GM18508 (cell line): Measurements from ENCODE around the gene MED22.

ENCODE experiments used
- ATAC-seq: cut with Tn5 transposase; IDR thresholded peaks from one replicate; pipeline ENCODE4 v1.9.1; 2021; ENCODE audit warnings: moderate number of reproducible peaks; ENCODE audit not compliant: insufficient read depth, unreplicated experiment

MED22 gene

DNA sequence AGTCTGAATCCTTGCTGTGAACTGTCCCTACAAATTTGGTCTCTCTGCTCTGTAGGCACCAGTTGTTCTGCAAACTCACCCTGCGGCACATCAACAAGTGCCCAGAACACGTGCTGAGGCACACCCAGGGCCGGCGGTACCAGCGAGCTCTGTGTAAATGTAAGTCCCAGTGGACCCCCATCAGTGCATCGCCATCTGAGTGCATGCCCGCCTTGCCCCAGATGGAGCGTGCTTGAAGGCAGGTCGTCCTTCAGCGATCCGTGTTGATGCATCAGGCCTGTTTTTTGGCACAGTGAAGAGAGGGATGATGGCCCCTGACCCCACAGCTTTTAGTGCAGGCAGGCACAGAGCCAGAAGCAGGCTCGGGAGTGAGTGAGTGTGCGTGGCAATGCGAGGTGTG is 9.7 kb upstream of the MED22 start:
- ATAC-seq, result no peak

DNA sequence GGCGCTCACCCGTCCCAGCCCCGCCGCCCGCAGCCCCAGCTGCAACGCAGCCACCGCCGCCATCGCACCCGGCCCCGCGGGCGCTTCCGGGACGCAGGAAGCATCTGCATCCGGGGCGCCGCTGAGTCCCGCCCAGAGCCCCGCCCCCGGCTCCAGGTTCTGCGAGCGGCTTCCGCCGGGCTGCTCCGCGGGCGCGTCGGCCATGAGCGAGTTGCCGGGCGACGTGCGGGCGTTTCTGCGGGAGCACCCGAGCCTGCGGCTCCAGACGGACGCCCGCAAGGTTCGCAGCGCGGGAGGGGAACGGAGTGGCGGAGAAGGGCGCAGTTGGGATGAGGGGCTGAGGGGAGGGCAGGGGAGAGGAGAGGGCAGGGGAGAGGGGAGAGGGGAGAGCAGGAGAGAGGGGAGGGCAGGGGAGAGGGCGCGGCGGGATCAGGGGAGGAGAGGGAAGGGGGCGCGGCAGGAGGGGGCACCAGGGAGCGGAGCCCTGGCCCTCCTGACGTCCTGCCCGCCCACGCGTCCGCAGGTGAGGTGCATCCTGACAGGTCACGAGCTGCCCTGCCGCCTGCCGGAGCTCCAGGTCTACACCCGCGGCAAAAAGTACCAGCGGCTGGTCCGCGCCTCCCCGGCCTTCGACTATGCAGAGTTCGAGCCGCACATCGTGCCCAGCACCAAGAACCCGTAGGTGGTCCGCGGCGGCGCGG is 8.6 kb upstream of the MED22 start, which contains the start of the genes SURF1 and SURF2:
Gene SURF1, minus strand, starts transcription at position 97 of the 701 bp plus-strand sequence. Its CDS starts 34 bp downstream, at position 63.
Gene SURF2, plus strand, starts transcription at position 160 of the 701 bp plus-strand sequence. Its CDS starts 43 bp downstream, at position 203.
- no peak for ATAC-seq

DNA sequence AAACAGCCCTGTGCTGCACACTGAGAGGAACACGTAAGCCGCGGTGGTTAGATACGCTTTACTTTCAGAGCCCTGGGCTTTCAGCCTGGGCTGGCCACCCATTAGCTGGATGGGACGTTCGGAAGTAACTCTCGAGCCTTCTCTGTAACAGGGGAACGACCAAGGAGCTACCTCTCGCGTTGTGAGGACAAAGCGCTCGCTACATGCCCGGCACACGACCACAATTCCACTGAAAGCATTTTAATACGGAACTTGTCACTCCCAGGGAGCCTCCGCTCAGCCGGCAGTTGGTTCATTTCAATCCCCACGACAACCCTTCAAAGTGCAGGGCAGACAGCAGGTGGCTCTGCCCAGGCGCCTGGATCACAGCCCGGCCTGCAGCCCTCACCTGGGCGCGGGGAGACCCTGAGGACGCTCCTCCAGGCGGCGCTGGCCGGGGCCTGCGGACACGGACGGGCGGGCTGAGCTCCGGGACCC is 8.0 kb upstream of the MED22 start:
- ATAC-seq, result no peak

DNA sequence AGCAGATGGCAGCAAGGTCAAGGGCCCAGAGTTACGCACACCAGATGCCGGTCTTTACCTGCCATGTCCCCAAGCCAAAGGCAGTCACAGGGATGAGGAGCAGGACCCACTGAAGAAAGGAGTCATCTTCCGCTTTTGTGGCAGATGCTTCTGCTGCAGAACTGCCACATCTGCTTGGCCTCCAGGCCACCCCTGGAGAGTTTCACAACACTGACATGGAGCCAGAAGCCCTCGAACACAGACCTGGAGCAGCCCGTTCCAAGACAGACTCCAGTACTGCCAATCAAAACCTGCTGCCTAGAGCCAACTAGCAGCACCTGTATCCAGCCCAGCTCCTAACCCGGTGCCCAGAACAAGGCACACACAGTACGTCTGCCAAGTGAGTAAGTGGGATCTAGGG is 6.8 kb upstream of the MED22 start:
- no peak for ATAC-seq

DNA sequence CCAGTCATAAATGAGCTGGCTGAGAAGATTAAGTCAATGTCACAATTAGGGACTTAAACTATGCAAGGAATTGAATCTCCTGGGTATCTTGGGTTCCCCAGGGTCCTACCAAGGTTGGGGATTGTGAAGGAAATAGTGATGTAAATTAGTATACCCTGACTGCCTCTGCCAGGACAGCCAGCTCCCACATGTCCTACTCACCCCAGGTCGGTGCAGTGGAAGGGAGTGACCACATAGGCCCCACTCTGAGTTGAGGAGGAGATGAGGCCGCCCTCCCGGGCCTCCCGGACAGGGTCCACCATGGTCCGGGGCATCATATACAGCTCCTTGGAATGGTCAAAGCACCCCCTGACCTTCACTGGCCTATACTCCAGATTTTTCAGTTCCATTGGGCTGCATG is 5.6 kb upstream of the MED22 start:
- ATAC-seq, result no peak

DNA sequence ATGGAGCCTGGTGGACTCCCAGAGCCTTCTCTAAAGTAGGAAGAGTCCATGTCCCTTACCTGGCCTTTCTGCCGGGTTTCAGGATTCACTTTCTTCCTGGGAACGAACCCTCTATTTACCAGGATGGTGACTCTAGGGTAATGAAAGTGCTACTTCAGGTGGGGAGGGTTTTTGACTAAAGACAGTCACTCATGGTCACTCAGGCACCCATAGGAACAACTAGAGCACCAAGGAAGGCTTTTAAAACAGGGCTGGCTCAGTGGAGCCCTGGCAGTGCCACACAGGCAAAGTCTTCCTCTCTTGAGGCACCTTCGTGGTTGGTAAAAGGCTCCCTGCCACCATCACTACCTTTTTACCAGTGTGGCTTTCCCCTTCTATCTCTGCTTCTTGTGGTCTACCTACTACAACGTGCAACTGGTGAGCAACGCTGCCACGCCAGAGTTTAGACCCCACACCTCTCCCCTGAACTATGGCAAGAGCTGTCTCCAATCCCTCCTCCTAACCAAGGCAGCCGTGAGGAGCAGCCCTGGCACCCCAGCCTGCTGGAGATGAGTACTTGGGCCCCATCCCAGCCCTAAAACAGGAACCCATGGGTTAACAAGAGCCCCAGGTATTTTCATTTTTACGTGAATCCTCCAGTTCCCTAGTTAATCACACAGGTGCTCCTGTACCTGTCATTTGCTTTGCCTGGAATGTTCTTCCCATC is 4.9 kb upstream of the MED22 start:
- ATAC-seq, result no peak

DNA sequence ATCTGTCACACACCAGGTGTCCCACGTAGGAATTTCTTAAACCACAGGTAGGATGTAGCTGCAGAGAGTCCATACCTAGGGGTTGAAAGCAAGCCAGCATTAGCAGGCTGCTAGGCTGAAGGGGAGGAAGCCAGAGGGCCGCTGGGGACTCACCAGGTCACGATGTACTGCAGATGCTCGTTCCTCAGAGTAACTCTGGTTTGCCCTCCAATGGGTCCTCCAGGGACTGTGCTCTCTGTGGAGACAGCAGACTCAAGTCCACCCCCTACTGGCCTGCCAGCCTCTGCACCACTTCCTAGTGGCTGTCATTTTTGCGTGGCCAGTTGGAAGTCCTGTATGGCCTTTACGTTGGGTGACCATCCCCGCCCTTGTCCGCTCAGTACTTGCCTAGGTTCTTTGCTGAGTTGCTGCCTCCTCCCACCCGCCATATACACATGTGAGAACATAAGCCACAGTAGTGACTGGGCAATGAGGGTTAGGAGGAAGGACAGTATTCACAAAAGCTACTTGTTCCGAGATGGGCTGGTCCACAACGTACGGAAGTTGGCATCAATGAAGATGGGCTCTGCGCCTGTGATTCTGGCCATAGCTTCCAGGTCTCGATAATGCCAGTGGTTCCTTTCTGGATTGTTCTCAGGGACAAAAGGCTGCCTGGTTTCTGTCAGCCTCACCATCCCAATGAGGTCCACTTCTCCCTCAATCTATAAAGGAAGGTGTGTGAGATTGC is 4.1 kb upstream of the MED22 start:
- no peak for ATAC-seq

DNA sequence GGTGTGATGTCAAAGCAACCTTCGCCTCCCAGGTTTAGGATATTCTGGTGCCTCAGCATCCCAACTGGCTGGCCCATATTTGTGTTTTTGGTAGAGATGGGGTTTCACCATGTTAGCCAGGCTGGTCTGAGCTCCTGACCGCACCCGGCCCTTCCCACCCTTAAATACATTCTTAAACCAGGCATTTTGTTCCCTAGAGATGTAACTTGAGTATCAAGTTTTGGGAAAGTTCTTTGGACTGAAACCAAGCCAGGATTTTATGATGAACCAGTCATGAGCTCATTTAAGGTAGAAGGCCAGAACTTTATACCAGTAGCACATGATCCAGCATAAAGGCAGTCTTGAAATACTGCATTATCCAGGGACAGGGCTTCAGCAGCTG is 3.6 kb upstream of the MED22 start:
- ATAC-seq, result no peak

DNA sequence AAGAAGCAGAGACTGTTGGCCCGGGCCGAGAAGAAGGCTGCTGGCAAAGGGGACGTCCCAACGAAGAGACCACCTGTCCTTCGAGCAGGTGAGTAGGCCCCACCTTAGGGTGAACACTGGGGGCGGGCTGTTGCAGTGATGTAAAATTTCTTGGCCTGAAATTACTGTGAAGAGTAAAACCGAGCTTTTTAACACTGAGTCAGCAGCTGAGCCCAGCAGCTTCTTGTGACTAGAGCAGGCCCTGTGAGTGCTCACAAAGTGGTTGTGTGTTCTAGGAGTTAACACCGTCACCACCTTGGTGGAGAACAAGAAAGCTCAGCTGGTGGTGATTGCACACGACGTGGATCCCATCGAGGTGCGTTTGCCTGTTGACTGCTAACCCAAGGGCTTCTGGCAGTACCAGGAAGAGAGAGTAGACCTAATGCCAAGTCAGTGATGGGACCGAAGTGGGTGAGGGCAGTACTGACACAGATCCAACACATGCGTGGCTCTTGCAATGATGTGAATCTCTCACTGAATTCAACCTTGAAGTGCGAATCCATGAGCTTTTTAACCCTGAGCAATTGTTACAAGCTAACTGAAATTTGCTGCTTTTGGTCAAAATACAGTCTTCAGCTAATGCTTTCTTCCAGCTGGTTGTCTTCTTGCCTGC is 2.2 kb upstream of the MED22 start:
- ATAC-seq, result no peak

DNA sequence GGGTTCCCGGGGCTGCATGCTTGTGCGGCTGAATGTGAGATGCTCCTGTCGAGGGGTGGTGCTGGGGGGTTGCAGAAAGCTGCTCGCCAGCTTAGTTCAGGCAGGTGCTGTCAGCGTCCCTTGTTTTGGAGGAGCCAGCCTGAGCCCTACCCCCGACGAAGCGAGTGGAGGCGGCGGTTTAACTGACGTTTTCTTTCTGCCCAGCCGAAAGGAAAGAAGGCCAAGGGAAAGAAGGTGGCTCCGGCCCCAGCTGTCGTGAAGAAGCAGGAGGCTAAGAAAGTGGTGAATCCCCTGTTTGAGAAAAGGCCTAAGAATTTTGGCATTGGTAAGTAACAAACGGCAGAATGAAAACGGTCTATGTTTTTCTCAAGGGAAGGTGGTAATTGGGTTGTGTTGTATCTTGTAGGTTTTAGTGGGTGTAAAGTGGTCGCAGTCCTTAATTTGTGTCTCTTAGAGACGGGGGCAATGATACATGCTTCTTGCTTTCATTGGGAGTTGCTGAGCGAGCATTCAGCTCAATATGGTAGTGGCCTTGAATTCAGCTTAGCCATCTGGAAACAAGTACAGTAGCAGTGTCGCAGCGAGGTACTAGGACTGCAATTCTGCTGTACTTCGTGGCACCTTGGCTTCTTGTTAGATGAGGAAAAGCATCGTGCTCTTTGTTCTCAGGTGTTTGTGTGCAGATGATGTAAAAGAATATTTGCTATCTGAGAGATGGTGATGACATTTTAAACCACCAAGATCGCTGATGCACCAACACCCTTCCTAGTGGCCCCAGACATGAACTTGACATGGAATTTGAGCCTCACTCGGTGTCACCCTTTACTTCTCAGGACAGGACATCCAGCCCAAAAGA is 1.0 kb upstream of the MED22 start:
- no peak for ATAC-seq

DNA sequence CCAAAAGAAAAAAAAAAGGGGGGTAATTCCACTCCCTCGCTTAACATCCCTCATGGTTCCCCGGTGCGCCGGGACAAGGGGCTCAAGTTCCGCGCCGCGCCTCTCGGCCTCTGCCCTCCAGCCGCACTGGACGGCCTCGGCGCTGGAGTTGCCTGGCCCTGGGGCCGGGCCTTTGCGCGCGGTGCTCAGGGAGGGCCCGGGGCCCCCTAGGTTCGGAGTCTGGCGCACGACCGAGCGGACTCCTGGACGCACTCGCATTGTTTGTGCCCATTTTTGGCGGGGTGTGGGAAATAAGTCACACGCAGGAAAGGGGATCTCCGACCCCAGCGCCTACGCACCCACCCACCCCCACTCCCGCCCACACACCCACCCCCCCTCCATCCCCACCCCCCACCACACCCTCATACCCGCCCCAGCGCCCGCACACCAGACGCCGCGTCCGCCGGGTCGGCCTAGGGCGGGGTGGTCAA is 381 bp downstream of the MED22 start:
- ATAC-seq, result no peak

DNA sequence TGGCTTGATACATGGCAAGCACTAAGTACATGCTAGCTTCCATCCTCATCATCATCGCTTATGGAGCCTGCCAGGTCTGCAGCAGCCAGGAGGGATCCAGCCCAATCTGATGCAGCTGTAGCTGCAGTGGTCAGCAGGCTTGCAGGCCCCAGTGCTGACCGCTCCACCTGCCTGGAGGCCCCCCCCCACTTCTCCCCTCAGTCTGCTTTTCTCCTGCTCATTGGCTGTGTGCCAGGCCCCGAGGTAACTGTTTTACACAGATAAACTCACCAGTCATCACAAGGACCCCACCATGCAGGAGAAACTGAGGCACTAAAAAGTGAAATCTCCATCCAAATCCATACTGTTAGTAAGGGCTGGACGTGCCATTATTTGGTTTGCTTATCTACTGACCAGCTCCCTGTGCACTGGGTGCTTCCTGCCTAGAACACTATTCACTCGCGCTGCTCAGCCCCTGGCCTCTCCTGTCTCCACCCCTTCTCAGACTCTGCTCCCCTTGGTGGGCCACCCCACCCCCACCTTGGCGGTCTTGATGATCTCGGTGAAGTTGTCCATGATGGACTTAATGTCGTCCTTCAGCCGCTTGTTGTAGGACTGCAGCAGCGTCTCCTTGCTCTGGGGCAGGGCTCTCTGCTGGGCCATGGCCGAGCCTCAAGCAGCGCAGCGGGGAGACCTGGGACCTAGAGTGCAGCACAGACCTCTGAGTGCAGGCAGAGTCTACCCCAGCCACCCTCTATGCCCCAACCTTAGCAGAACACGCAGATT is 1.7 kb downstream of the MED22 start:
- no peak for ATAC-seq

DNA sequence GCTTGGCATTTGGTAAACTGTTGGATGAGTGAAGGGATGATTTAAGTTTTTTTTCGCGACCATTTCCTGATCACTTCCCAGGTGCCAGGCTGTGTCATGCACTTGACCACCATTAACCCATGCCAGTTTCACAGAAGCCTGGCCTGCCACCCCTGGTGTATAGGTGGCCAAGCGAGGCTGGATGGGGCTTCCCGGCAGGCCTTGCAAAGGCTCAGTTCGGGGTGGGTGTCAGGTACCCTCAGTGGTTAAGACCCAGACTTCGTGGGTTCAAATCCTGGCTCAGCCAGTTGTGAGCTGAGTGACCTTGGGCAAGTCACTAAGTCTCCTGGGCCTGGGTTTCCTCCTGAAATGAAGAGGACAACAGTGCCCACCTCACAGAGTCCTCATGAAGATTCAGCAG is 2.3 kb downstream of the MED22 start:
- no peak for ATAC-seq

DNA sequence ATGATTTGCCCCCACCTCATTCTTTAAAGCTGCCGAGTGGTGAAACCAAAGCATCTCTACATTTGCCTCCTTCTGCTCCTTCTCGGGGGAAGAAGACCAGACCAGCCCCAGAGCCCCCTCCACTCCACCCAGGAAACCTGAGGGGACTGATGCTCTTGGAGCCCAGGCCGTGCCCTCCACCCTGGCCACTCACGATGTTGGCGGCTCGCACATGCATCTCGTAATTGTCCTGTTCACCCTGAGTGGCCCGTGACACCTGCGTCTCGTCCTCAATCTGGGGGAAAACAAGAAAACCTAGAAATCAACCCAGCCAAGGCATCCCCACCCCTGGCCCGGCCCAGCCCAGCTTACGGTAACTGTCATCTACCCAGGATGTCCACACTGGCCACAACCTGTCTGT is 3.0 kb downstream of the MED22 start:
- ATAC-seq, result no peak

DNA sequence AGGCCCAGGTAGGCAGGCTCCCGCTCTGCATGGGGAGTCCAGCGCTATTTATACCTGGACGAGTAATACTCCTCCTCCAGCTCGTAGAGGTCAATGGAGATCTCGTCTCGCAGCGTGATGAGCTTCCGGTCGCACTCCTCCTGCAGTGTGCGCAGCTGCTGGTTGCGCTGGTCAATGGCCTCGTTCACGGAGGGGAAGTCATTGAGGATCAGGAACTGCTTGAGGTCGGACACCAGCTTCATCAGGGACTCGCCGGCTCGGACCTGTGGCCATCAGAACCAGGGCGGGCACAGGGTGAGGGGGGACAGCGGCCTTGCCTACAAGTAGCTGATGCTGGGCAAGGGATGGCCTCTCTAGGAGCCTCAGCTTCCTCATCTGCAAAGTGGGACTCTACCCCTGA is 3.9 kb downstream of the MED22 start:
- no peak for ATAC-seq

DNA sequence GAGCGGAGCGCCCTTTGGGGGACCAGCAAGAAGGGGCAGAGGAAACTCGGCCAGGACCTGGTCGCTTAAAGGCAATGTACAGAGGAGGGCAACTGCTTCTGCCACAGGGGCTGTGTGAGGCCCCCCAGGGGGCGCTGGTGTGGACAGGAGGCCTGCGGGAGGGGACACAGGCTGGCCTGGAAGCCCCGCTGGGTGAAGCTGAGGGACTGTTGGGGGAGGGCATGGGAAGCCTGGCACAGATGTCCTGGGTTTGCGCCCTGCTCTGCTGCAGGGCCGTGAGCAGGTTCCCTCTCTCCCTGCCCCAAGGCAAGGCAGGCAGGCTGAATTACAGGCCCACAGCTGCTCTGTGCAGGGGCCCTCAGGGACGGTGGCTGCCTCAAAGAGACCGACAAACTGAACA is 5.4 kb downstream of the MED22 start:
- no peak for ATAC-seq

DNA sequence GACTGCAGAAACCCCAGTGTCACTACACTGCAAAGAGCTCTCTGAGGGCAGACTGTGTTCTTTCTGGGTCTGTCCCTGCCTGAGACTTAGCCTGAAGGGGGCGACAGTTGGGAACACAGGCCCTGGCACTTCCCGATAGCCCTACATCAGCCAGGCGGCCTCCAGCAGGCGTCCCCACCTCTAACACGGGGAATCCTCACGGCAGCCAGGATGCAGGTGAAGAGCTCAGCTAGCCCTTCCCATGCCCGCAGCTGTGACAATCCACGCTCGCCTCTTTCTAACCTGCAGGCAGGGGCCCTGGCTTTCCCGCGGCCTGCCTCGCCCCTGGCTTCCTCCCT is 5.9 kb downstream of the MED22 start:
- ATAC-seq, result no peak

DNA sequence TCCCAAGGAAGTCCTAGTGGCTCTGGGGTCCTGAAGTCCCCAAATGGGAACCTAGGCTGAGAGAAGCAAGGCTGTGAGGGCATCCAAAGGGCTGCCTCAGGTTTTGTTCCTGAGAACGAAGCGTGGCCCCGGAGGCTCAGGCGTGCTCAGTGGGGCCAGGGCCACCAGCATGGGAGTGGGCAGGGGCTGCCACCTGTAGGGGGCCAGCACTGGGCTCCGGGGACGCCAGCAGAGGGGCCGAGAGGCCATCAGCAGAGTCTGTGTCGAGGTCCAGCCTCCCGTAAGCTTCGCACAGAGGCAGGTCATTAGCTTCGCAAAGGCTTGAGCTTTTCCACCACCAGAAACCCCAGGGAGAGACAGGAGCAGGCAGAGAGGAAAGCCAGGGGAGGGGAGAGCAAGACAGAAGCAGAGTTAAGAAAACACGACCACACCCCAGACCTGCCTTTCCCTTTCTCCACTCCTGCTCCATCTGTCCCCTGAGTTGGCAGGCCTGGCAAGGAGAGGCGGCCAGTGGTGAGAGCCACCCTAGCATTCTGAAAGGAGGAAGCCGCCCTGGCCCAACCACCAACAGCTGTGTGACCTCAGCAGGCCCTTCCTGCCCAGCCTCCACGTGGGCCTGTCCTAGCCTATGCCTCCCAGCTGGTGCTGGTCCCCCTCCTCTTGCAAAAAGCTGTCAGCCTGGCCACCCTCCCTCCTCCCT is 6.4 kb downstream of the MED22 start:
- ATAC-seq, result no peak
